Measurements from ENCODE around the gene KLHL7. TPM values are rescaled to one million over a fixed set of nuclear protein-coding genes. Genes with fewer than 3 reads are reported as not detected.

The KLHL7 gene
- total RNA-seq, 1 experiment from 2014 or later, result 43.8 TPM

DNA sequence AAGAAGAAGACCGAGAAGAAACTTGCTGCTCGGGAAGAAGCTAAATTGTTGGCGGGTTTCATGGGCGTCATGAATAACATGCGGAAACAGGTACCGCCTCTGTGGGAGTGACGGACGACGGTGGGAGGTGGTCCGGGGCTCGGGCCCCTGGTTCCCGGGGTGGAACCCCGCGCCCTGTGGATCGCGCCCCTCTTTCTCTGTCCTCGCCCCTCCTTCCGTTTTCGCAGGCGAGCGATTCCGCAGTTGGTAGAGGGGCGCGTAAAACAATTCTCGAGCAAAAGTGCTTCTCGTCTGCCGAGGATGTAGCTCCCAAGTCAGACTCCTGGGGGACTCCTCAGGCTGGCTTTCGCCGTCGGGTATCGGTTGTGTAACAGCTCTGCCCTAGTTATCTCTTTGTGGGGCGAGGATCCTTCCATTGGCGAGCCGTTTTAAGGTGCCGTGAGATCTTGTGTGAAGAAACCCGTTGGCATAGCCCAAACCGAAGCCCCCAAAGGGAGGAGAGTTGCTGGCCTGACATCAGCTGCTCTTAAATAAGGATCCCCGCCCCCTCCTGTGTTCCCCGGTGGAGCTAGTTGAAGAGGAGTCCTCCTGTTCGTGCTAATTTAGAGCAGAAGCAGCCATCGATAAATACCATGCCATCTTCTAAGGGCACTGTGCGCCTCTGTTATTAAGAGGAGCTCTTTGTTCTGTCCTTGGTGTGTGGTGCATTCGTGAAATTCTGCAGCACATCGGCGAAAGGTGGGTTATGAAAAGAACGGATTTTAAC is 655 bp downstream of the KLHL7 start:
- H3K36me3 ChIP-seq (ENCODE audit: insufficient read depth, low read length, poor library complexity, severe bottlenecking), result no peaks in the 10 kb centered on the region
- H3K27me3 ChIP-seq (replicated peaks; ENCODE audit: insufficient read depth, low read depth, low read length, poor library complexity), result no peaks in the 10 kb centered on the region
- TSS peak; percentile 34 for BruUV-seq (replicated peaks)
- TF ChIP-seq, protein P1, sequence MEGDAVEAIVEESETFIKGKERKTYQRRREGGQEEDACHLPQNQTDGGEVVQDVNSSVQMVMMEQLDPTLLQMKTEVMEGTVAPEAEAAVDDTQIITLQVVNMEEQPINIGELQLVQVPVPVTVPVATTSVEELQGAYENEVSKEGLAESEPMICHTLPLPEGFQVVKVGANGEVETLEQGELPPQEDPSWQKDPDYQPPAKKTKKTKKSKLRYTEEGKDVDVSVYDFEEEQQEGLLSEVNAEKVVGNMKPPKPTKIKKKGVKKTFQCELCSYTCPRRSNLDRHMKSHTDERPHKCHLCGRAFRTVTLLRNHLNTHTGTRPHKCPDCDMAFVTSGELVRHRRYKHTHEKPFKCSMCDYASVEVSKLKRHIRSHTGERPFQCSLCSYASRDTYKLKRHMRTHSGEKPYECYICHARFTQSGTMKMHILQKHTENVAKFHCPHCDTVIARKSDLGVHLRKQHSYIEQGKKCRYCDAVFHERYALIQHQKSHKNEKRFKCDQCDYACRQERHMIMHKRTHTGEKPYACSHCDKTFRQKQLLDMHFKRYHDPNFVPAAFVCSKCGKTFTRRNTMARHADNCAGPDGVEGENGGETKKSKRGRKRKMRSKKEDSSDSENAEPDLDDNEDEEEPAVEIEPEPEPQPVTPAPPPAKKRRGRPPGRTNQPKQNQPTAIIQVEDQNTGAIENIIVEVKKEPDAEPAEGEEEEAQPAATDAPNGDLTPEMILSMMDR (conservative IDR thresholded peaks at IDR 0.05; ENCODE audit: low read depth, low read length), result 0 out of 2 replicates have a peak, but pooled peaks have one; percentile 13
- no peak for TF ChIP-seq EZH2 (IDR thresholded peaks at IDR 0.05; ENCODE audit: borderline replicate concordance, low read depth, low read length, poor library complexity, severe bottlenecking)
- peak; percentile 79 for DNase-seq (ENCODE audit: low spot score)
- CTCF ChIA-PET, result interaction anchor here (0.6 to 0.8 kb wide), 3 partner anchors 20 to 379 kb away, joined by 3 to 4 read pairs (median 3); no protein-coding TSS in a partner anchor
- POLR2A ChIA-PET (ENCODE audit: low non-redundant PET), result interaction anchor here (0.6 kb wide), 2 partner anchors 90 to 525 kb away, joined by 4 to 10 read pairs; no protein-coding TSS in a partner anchor
- peak overlapping the region; percentile 74 for H3K4me3 ChIP-seq (ENCODE audit: low read depth, low read length, poor library complexity, severe bottlenecking)
- peak overlapping the region; percentile 90 for H3K27ac ChIP-seq (ENCODE audit: low read depth, low read length, poor library complexity, severe bottlenecking)
- intact Hi-C loops (cut with micrococcal nuclease; ENCODE audit: unreplicated experiment), result no loop called here
- H3K4me1 ChIP-seq (ENCODE audit: insufficient read depth, low read length, poor library complexity, severe bottlenecking), result peaks cover 14% of the 10 kb centered on the region
- peaks cover 6% of the 10 kb centered on the region for H3K9me3 ChIP-seq (ENCODE audit: low read depth, low read length, poor library complexity, severe bottlenecking)

DNA sequence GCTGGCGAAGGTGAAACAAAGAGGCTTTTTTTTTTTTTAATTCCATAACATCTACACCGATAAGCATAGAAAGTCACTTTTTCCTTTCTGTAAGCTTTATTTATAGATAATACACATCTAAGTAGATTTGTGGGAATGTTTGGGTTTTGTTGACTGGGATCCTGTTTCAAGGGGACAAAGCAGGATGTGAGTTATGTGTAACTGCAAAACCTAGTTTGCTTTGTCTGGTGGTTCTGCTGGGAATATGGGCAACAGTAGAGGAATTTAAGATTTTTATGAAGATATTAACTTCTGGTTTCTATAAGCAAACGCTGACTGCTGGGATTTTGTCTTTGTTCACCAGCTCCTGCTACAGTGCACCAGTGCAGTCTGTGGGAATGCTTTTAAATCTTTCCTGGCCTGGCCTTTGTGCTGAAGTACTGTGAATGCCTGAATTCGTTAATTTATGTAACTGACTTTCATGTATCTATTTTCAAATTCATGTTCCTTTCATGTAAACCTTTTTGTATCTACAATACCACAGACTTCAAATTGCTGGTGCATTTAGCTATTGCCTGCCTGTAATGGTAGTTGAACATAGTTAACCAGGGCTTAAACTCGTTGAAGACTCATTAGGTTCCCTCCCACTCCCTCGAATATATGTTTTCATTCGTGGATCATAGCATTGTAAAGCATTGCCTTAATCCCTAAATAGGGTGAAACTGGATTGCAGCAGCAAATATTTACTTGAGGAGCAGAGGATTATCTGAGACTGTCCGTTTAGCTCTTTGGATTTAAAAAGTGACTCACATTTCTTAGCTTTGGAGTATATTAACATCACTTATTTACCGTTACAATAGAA is 1.5 kb downstream of the KLHL7 start:
- Histone ChIP-seq H3K4me3 (ENCODE audit: low read depth, low read length, poor library complexity, severe bottlenecking) (peak overlapping the region; percentile 74), H3K9me3 (ENCODE audit: low read depth, low read length, poor library complexity, severe bottlenecking) (peaks cover 5% of the 10 kb centered on the region), H3K36me3 (ENCODE audit: insufficient read depth, low read length, poor library complexity, severe bottlenecking) (no peaks in the 10 kb centered on the region), H3K27me3 (replicated peaks; ENCODE audit: insufficient read depth, low read depth, low read length, poor library complexity) (no peaks in the 10 kb centered on the region), H3K4me1 (ENCODE audit: insufficient read depth, low read length, poor library complexity, severe bottlenecking) (peaks cover 14% of the 10 kb centered on the region), H3K27ac (ENCODE audit: low read depth, low read length, poor library complexity, severe bottlenecking) (peak overlapping the region; percentile 90)
- intact Hi-C loops (cut with micrococcal nuclease; ENCODE audit: unreplicated experiment), result no loop called here
- DNase-seq (ENCODE audit: low spot score), result no peak
- ChIA-PET CTCF (interaction anchor here (0.6 to 0.8 kb wide), 3 partner anchors 21 to 379 kb away, joined by 3 to 4 read pairs (median 3); no protein-coding TSS in a partner anchor), POLR2A (ENCODE audit: low non-redundant PET) (interaction anchor here (0.6 kb wide), 1 partner anchor 525 kb away, joined by 10 read pairs; no protein-coding TSS in a partner anchor)
- TF ChIP-seq, protein P1 (conservative IDR thresholded peaks at IDR 0.05; ENCODE audit: low read depth, low read length), result no peak
- TF ChIP-seq EZH2 (IDR thresholded peaks at IDR 0.05; ENCODE audit: borderline replicate concordance, low read depth, low read length, poor library complexity, severe bottlenecking), result no peak
- no TSS peak for BruUV-seq (replicated peaks)

DNA sequence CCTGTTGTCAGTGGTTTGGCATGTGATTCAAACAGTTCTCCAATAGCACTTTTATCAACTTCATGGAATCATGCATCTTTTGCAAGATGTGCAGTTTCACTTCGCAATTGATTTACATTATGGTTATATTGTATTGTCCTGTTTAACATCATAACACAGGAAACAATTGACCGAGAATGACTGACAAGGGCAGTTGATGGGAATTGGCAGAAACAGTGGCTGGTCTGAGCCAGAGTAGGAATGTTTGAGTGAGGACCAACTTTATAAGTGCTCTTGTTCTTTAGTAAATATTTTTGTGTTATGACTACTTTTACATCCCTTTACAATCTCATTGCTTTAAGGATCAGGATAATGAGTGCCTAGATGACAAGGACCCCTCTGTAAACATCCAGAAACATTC is 2.2 kb downstream of the KLHL7 start:
- peak overlapping the region; percentile 74 for H3K4me3 ChIP-seq (ENCODE audit: low read depth, low read length, poor library complexity, severe bottlenecking)
- intact Hi-C loops (cut with micrococcal nuclease; ENCODE audit: unreplicated experiment), result no loop called here
- DNase-seq (ENCODE audit: low spot score), result no peak
- H3K36me3 ChIP-seq (ENCODE audit: insufficient read depth, low read length, poor library complexity, severe bottlenecking), result no peaks in the 10 kb centered on the region
- BruUV-seq (replicated peaks), result no TSS peak
- TF ChIP-seq, protein P1 (conservative IDR thresholded peaks at IDR 0.05; ENCODE audit: low read depth, low read length), result no peak
- TF ChIP-seq EZH2 (IDR thresholded peaks at IDR 0.05; ENCODE audit: borderline replicate concordance, low read depth, low read length, poor library complexity, severe bottlenecking), result no peak
- ChIA-PET POLR2A (ENCODE audit: low non-redundant PET) (no interaction called here), CTCF (no interaction called here)
- no peaks in the 10 kb centered on the region for H3K9me3 ChIP-seq (ENCODE audit: low read depth, low read length, poor library complexity, severe bottlenecking)
- no peaks in the 10 kb centered on the region for H3K27me3 ChIP-seq (replicated peaks; ENCODE audit: insufficient read depth, low read depth, low read length, poor library complexity)
- peaks cover 14% of the 10 kb centered on the region for H3K4me1 ChIP-seq (ENCODE audit: insufficient read depth, low read length, poor library complexity, severe bottlenecking)
- no peak overlapping the region for H3K27ac ChIP-seq (ENCODE audit: low read depth, low read length, poor library complexity, severe bottlenecking)
